ENCODE measurements around the gene SORCS2. TPM values are rescaled to one million over a fixed set of nuclear protein-coding genes. Genes with fewer than 3 reads are reported as not detected.

Gene SORCS2
- polyA plus RNA-seq, 1 donor from 2014 or later: 1.0 TPM

- H3K36me3 ChIP-seq (ENCODE audit: insufficient read depth, low read length): no peaks in the 10 kb centered on the region
- no peaks in the 10 kb centered on the region for H3F3A ChIP-seq (ENCODE audit: insufficient read depth, low read length, poor library complexity, severe bottlenecking)
- H3K79me2 ChIP-seq (replicated peaks; ENCODE audit: insufficient read depth, low read length): no peaks in the 10 kb centered on the region
- H3K27ac ChIP-seq (ENCODE audit: low read length): no peak overlapping the region
- TF ChIP-seq RAD21 (conservative IDR thresholded peaks at IDR 0.05) (no peak), MXI1 (conservative IDR thresholded peaks at IDR 0.05; ENCODE audit: poor library complexity, severe bottlenecking) (no peak), CTCF (IDR thresholded peaks at IDR 0.05; ENCODE audit: poor library complexity, severe bottlenecking) (no peak), EP300 (conservative IDR thresholded peaks at IDR 0.05; ENCODE audit: poor library complexity, severe bottlenecking) (no peak), SMC3 (conservative IDR thresholded peaks at IDR 0.05; ENCODE audit: poor library complexity) (no peak), REST (IDR thresholded peaks at IDR 0.05; ENCODE audit: borderline replicate concordance) (no peak), EZH2 (IDR thresholded peaks at IDR 0.05; ENCODE audit: borderline replicate concordance, insufficient read depth, low read length, poor library complexity, severe bottlenecking) (no peak), TAF1 (IDR thresholded peaks at IDR 0.05; ENCODE audit: low read depth) (no peak), POLR2AphosphoS5 (IDR thresholded peaks at IDR 0.05) (no peak)
- no peak overlapping the region for H3K4me2 ChIP-seq (ENCODE audit: low read length)
- no peak overlapping the region for H2AFZ ChIP-seq (ENCODE audit: low read depth, low read length)
- H4K20me1 ChIP-seq (ENCODE audit: insufficient read depth): no peaks in the 10 kb centered on the region
- no peaks in the 10 kb centered on the region for H3K9me2 ChIP-seq (ENCODE audit: insufficient read depth, low read length)
- H3K9me3 ChIP-seq (ENCODE audit: low read length): no peaks in the 10 kb centered on the region
- no peaks in the 10 kb centered on the region for H3K27me3 ChIP-seq (ENCODE audit: insufficient read depth, low read depth, low read length)
- no peak overlapping the region for H3K9ac ChIP-seq (ENCODE audit: low read length)
- no peak overlapping the region for H3K4me3 ChIP-seq (ENCODE audit: low read length)
These were observed 147.6 kb downstream of the SORCS2 start for GRCh38 chr4:7339751-7340552.

- TF ChIP-seq POLR2AphosphoS5 (IDR thresholded peaks at IDR 0.05) (no peak), SMC3 (conservative IDR thresholded peaks at IDR 0.05; ENCODE audit: poor library complexity) (no peak), TAF1 (IDR thresholded peaks at IDR 0.05; ENCODE audit: low read depth) (no peak), CTCF (IDR thresholded peaks at IDR 0.05; ENCODE audit: poor library complexity, severe bottlenecking) (no peak), RAD21 (conservative IDR thresholded peaks at IDR 0.05) (no peak), EP300 (conservative IDR thresholded peaks at IDR 0.05; ENCODE audit: poor library complexity, severe bottlenecking) (no peak), EZH2 (IDR thresholded peaks at IDR 0.05; ENCODE audit: borderline replicate concordance, insufficient read depth, low read length, poor library complexity, severe bottlenecking) (no peak), MXI1 (conservative IDR thresholded peaks at IDR 0.05; ENCODE audit: poor library complexity, severe bottlenecking) (no peak), REST (IDR thresholded peaks at IDR 0.05; ENCODE audit: borderline replicate concordance) (no peak)
- no peak overlapping the region for H2AFZ ChIP-seq (ENCODE audit: low read depth, low read length)
- no peaks in the 10 kb centered on the region for H3K27me3 ChIP-seq (ENCODE audit: insufficient read depth, low read depth, low read length)
- no peaks in the 10 kb centered on the region for H3K36me3 ChIP-seq (ENCODE audit: insufficient read depth, low read length)
- H3F3A ChIP-seq (ENCODE audit: insufficient read depth, low read length, poor library complexity, severe bottlenecking): no peaks in the 10 kb centered on the region
- no peaks in the 10 kb centered on the region for H3K9me2 ChIP-seq (ENCODE audit: insufficient read depth, low read length)
- H4K20me1 ChIP-seq (ENCODE audit: insufficient read depth): no peaks in the 10 kb centered on the region
- no peaks in the 10 kb centered on the region for H3K79me2 ChIP-seq (replicated peaks; ENCODE audit: insufficient read depth, low read length)
- no peak overlapping the region for H3K4me3 ChIP-seq (ENCODE audit: low read length)
- no peaks in the 10 kb centered on the region for H3K9me3 ChIP-seq (ENCODE audit: low read length)
- no peak overlapping the region for H3K27ac ChIP-seq (ENCODE audit: low read length)
- H3K9ac ChIP-seq (ENCODE audit: low read length): no peak overlapping the region
- H3K4me2 ChIP-seq (ENCODE audit: low read length): no peak overlapping the region
These were observed 148.5 kb downstream of the SORCS2 start for GRCh38 chr4:7340553-7341433.

Data from neural cell (in vitro differentiated cells).